ENCODE data around the gene NLRP8.
"Not testable (repeated sequence)": the region's sequence is repeated elsewhere in the genome, so short reads cannot be mapped to it uniquely, and the experiment has no call there.

Gene NLRP8

GRCh38 chr19:55980415-55980814, 32.8 kb downstream of the NLRP8 start:
- no peak for DNase-seq (ENCODE audit: low read depth)

GRCh38 chr19:55985254-55985653, 37.6 kb downstream of the NLRP8 start:
- DNase-seq (ENCODE audit: low read depth): no peak

GRCh38 chr19:55986487-55986886, 38.9 kb downstream of the NLRP8 start, which contains the start of gene NLRP5:
Gene NLRP5 (plus strand): TSS chr19:55986775.
- DNase-seq (ENCODE audit: low read depth): no peak

- DNase-seq (ENCODE audit: low read depth): no peak
Measured at GRCh38 chr19:55990831-55991230, 43.2 kb downstream of the NLRP8 start.

- DNase-seq (ENCODE audit: low read depth): no peak
Measured at GRCh38 chr19:55993492-55993891, 45.9 kb downstream of the NLRP8 start.

GRCh38 chr19:56014765-56015164, 67.1 kb downstream of the NLRP8 start:
- no peak for DNase-seq (ENCODE audit: low read depth)

GRCh38 chr19:56015756-56016155, 68.1 kb downstream of the NLRP8 start:
- DNase-seq (ENCODE audit: low read depth): no peak

GRCh38 chr19:56019325-56019724, 71.7 kb downstream of the NLRP8 start:
- not testable (repeated sequence) for DNase-seq (ENCODE audit: low read depth)

GRCh38 chr19:56020355-56020975, 72.8 kb downstream of the NLRP8 start:
- DNase-seq (ENCODE audit: low read depth): not testable (repeated sequence)

GRCh38 chr19:56026769-56027168, 79.1 kb downstream of the NLRP8 start:
- DNase-seq (ENCODE audit: low read depth): no peak

All from fibroblast of the conjunctiva (primary cell).